Upper lobe of left lung (tissue), 4 donors: Measurements from ENCODE around the gene ITGA2.

Experiments
- CTCF ChIP-seq, 6 experiments: fragments of 450-650 bp in 4 of 6; fragments of 200-600 bp in 2 of 6; sonication (generic) in 2 of 6; IDR thresholded peaks; one replicate each; pipeline ENCODE4 v1.5.1; 2016 to 2019; ENCODE audit warnings: antibody characterized with exemption in 6 of 6
- POLR2A ChIP-seq, 4 donors: fragments of 450-650 bp; IDR thresholded peaks; one replicate each; pipeline ENCODE4 v1.5.1; 2016 to 2017; ENCODE audit warnings: antibody characterized with exemption in 4 of 4, mild to moderate bottlenecking in 2 of 4
- POLR2AphosphoS5 ChIP-seq, 2 donors: sonication (generic); formaldehyde crosslinking; IDR thresholded peaks; one replicate each; pipeline ENCODE4 v1.5.1; 2017; ENCODE audit warnings: antibody characterized with exemption in 2 of 2

GRCh38 chr5:52985306-52985705 lies 3.8 kb upstream of the ITGA2 start:
- TF ChIP-seq POLR2A (IDR thresholded peaks at IDR 0.05) (no peak), CTCF (IDR thresholded peaks at IDR 0.05) (no peak), POLR2AphosphoS5 (IDR thresholded peaks at IDR 0.05) (no peak)
